ENCODE results near the gene PEX5L. TPM values are rescaled to one million over a fixed set of nuclear protein-coding genes. Genes with fewer than 3 reads are reported as not detected.

The PEX5L gene
- total RNA-seq, 6 experiments from 2014 or later, result not detected

DNA sequence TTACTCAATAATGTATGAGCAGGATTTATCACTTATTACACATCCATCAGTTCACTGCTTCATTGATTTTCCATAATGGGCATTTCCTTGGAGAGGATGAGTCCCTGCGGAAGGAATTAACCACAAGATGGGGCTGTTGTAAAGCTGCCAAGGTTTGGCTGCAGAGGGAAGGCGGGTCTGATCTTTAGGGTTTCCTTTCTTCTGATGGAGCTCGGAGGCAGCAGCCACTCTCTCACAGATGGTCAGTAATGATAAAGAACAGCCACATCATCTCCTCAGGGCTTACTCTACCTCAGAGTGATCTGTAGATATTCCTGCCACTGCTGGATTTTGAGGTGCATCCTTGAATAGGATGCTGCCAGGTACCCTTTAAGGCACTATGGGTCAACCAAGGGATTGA, 268.7 kb downstream of the PEX5L start:
- 76% methylated on average over 3 of the region's 3 CpGs for WGBS (ENCODE audit: insufficient coverage, low coverage, low lambda C conversion rate, missing lambda C conversion rate)

DNA sequence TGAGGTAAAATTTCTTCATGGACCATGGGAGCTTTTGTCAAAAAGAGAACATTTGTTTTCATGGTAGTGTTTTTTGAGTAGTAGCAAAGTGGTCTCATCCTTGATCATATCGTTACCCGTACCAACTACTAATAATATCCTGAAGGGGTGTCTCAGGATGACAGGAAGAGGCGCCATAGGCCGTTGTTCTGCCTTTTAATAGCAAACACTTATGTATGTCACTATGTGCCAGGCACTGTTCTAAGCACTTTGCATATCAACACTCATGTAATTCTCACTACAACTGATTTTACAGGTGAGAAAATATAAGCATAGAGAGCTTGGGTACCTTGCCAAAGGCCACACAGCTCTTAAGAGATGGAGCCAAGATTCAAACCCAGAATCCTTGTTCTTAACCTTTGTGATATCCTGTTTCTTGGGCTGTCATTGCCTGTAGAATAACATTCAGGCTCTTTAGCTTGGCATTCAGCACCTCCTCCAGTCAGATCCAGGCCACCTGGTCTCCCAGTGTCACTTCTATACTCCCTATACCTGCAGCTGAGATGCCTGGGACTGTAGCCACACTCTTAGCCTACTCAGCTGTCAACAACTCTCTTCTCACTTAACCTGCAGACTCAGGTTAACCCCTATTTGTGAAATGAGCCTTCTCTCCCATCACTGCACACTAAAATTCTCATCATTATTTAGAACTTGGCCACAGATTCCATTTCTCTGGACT, 270.2 kb downstream of the PEX5L start:
- H3K4me1 ChIP-seq, result no peaks in the 10 kb centered on the region
- WGBS (ENCODE audit: insufficient coverage, low coverage, low lambda C conversion rate, missing lambda C conversion rate), result 94% methylated on average over 4 of the region's 4 CpGs
- H3K36me3 ChIP-seq, result peaks cover 0 to 28% (median 2%) of the 10 kb centered on the region in 4 donors
- intact Hi-C loops (cut with DNase I), result no loop called here
- ATAC-seq (no peak), DNase-seq (no peak)
- no peaks in the 10 kb centered on the region for H3K9me3 ChIP-seq
- no peaks in the 10 kb centered on the region for H3K27me3 ChIP-seq
- TF ChIP-seq, protein P1, sequence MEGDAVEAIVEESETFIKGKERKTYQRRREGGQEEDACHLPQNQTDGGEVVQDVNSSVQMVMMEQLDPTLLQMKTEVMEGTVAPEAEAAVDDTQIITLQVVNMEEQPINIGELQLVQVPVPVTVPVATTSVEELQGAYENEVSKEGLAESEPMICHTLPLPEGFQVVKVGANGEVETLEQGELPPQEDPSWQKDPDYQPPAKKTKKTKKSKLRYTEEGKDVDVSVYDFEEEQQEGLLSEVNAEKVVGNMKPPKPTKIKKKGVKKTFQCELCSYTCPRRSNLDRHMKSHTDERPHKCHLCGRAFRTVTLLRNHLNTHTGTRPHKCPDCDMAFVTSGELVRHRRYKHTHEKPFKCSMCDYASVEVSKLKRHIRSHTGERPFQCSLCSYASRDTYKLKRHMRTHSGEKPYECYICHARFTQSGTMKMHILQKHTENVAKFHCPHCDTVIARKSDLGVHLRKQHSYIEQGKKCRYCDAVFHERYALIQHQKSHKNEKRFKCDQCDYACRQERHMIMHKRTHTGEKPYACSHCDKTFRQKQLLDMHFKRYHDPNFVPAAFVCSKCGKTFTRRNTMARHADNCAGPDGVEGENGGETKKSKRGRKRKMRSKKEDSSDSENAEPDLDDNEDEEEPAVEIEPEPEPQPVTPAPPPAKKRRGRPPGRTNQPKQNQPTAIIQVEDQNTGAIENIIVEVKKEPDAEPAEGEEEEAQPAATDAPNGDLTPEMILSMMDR (IDR thresholded peaks at IDR 0.05), result no peak
- TF ChIP-seq POLR2A (IDR thresholded peaks at IDR 0.05), result no peak
- no peak overlapping the region for H3K27ac ChIP-seq
- no peak overlapping the region for H3K4me3 ChIP-seq

More for the DNA sequence above, 268.7 kb downstream of the PEX5L start:
- H3K4me3 ChIP-seq, result no peak overlapping the region
- H3K9me3 ChIP-seq, result no peaks in the 10 kb centered on the region
- intact Hi-C loops (cut with DNase I), result no loop called here
- ATAC-seq, result no peak
- H3K36me3 ChIP-seq, result peaks cover 0 to 28% (median 2%) of the 10 kb centered on the region in 4 donors
- H3K27ac ChIP-seq, result no peak overlapping the region
- H3K27me3 ChIP-seq, result no peaks in the 10 kb centered on the region
- H3K4me1 ChIP-seq, result no peaks in the 10 kb centered on the region
- no peak for TF ChIP-seq POLR2A (IDR thresholded peaks at IDR 0.05)
- TF ChIP-seq, protein P1 (IDR thresholded peaks at IDR 0.05), result peak in 2 of 4 donors; percentile 15 to 16
- no peak for DNase-seq

DNA sequence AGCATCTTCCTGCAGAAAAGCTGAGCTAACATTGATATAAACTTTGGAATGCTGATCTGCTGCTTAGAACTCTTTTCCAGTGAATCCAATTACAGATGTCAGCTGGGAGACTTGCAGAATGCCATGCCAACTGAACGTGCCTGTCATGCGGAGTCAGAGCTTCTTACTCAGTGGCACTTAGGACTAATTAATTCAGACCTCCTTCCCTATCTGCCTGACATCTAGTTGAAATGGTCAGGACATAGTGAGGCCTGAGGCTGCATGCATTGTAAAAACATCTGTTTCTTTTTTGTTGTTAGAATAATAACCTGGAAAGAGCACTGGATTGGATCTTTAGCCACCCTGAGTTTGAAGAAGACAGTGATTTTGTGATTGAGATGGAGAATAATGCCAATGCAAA, 271.3 kb downstream of the PEX5L start:
- H3K27ac ChIP-seq, result no peak overlapping the region
- no peak overlapping the region for H3K4me3 ChIP-seq
- DNase-seq, result no peak
- no peaks in the 10 kb centered on the region for H3K9me3 ChIP-seq
- WGBS (ENCODE audit: insufficient coverage, low coverage, low lambda C conversion rate, missing lambda C conversion rate), result 80% methylated on average over 2 of the region's 2 CpGs
- no peaks in the 10 kb centered on the region for H3K4me1 ChIP-seq
- intact Hi-C loops (cut with DNase I), result no loop called here
- H3K36me3 ChIP-seq, result peaks cover 0 to 32% (median 2%) of the 10 kb centered on the region in 4 donors
- TF ChIP-seq, protein P1 (IDR thresholded peaks at IDR 0.05), result no peak
- no peak for TF ChIP-seq POLR2A (IDR thresholded peaks at IDR 0.05)
- no peaks in the 10 kb centered on the region for H3K27me3 ChIP-seq
- no peak for ATAC-seq

DNA sequence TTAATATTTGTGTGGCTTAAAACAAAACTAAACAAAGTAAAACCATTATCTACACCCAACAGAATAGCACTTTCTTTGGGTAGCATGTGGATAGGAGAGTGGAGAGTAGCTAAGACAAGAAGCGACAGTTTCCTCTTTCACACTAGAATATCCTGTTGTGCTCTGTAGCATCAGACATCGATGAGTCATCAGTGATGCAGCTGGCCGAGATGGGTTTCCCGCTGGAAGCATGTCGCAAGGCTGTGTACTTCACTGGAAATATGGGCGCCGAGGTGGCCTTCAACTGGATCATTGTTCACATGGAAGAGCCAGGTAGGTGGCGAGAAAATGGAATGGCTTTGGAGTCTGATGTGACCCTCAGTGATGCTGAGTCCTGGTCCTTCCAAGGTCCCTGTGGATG, 275.8 kb downstream of the PEX5L start:
- no peaks in the 10 kb centered on the region for H3K27me3 ChIP-seq
- H3K9me3 ChIP-seq, result no peaks in the 10 kb centered on the region
- intact Hi-C loops (cut with DNase I), result no loop called here
- H3K4me3 ChIP-seq, result no peak overlapping the region
- peak in 1 of 3 donors; percentile 42 for DNase-seq
- H3K36me3 ChIP-seq, result peaks cover 0 to 21% (median 0%) of the 10 kb centered on the region in 4 donors
- H3K4me1 ChIP-seq, result no peaks in the 10 kb centered on the region
- peak; percentile 32 to 84 (median 62) for ATAC-seq
- no CpG with 5 or more reads among the region's 8 CpGs for WGBS (ENCODE audit: insufficient coverage, low coverage, low lambda C conversion rate, missing lambda C conversion rate)
- TF ChIP-seq, protein P1 (IDR thresholded peaks at IDR 0.05), result no peak
- TF ChIP-seq POLR2A (IDR thresholded peaks at IDR 0.05), result no peak
- H3K27ac ChIP-seq, result no peak overlapping the region
